Measurements from ENCODE around the gene ARMC9. TPM values are rescaled to one million over a fixed set of nuclear protein-coding genes. Genes with fewer than 3 reads are reported as not detected.

The ARMC9 gene
- total RNA-seq, 1 donor from 2014 or later, result 43.1 TPM

DNA sequence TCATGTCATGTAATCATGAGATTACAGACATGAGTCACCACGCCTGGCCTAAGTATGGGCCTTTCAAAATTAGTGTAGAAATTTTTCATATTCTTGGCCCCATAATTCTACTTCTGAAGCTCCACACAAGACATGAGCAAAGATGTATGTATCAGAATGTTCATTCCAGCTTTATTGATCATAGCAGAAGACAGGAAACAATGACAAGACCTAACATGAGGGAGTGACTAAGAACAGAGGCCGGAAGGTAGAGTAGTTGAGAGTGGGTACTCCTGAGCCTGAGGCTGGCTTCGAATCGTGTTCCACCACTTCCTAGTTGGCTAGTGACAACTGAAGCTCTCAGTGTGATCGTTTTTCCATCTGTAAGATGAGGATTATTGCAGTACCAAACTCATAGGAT lies 89.3 kb downstream of the ARMC9 start:
- Histone ChIP-seq H3K27ac (no peak overlapping the region), H3K9me3 (no peaks in the 10 kb centered on the region), H3K4me3 (no peak overlapping the region), H3K36me3 (peaks cover 16% of the 10 kb centered on the region), H3K27me3 (ENCODE audit: low read depth) (no peaks in the 10 kb centered on the region), H3K4me1 (no peaks in the 10 kb centered on the region)
- ATAC-seq (no peak), DNase-seq (no peak)
- intact Hi-C loops (cut with DNase I), result no loop called here
- TF ChIP-seq, protein P1, sequence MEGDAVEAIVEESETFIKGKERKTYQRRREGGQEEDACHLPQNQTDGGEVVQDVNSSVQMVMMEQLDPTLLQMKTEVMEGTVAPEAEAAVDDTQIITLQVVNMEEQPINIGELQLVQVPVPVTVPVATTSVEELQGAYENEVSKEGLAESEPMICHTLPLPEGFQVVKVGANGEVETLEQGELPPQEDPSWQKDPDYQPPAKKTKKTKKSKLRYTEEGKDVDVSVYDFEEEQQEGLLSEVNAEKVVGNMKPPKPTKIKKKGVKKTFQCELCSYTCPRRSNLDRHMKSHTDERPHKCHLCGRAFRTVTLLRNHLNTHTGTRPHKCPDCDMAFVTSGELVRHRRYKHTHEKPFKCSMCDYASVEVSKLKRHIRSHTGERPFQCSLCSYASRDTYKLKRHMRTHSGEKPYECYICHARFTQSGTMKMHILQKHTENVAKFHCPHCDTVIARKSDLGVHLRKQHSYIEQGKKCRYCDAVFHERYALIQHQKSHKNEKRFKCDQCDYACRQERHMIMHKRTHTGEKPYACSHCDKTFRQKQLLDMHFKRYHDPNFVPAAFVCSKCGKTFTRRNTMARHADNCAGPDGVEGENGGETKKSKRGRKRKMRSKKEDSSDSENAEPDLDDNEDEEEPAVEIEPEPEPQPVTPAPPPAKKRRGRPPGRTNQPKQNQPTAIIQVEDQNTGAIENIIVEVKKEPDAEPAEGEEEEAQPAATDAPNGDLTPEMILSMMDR (IDR thresholded peaks at IDR 0.05), result no peak

DNA sequence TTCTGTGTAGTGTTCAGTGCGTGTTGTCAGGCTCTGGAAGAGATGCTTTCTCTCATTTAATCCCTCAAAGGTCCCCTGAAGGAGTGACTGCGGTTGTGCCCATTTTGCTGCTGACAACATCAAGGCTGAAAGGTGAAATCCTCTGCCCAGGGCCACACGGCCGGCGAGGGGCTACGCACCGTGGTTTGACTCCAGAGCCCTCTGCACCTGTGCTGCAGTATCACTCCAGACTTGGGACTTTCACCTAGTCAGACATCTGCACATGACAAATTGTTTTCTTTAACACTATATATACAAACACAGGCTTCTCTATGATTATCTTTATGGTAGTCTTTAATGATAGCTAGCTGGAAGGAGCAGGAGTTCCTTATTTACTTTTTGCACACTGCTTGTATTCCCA lies 90.2 kb downstream of the ARMC9 start:
- Histone ChIP-seq H3K9me3 (no peaks in the 10 kb centered on the region), H3K4me3 (no peak overlapping the region), H3K4me1 (peaks cover 3% of the 10 kb centered on the region), H3K36me3 (peaks cover 7% of the 10 kb centered on the region), H3K27ac (no peak overlapping the region), H3K27me3 (ENCODE audit: low read depth) (no peaks in the 10 kb centered on the region)
- intact Hi-C loops (cut with DNase I), result no loop called here
- no peak for DNase-seq
- no peak for ATAC-seq
- TF ChIP-seq, protein P1 (IDR thresholded peaks at IDR 0.05), result no peak

- Histone ChIP-seq H3K27ac (no peak overlapping the region), H3K9me3 (no peaks in the 10 kb centered on the region), H3K4me1 (peaks cover 14% of the 10 kb centered on the region), H3K36me3 (peaks cover 6% of the 10 kb centered on the region), H3K4me3 (no peak overlapping the region), H3K27me3 (ENCODE audit: low read depth) (no peaks in the 10 kb centered on the region)
- intact Hi-C loops (cut with DNase I), result no loop called here
- ATAC-seq (peak in 1 of 2 donors; percentile 40), DNase-seq (no peak)
- TF ChIP-seq, protein P1 (IDR thresholded peaks at IDR 0.05), result no peak
Measured at GRCh38 chr2:231290321-231291015, 92.0 kb downstream of the ARMC9 start.

DNA sequence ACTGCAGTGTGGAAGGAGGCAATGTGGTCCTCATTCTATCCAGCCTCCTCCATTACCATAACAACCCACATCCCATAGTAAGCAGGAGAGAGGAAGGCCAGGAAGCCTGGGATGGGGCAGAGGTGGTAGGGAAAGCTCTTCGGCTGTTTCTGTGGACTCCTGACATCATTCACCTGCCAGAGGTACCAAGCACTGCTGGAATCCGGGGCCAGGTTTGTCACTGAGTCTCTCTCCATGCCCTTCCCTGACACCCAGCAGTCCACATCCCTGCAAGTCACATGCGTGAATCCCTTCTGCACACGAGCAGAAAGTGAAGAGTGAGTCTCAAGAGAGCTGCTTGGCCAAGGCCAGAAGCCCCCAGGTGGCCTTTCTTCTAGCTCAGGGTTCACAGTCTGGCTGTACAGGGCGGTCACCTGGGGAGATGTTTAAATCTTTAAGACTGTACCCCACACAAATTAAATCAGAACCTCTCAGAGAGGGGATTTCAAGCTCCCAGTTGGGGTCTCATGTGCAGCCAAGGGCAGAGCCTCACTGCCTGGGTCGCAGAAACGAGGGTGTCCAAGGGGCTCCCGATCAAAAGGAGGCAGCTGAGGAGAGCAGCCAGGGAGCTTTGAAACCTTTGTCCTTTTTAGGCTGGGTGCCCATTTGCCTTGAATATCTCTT lies 94.2 kb downstream of the ARMC9 start:
- TF ChIP-seq, protein P1 (IDR thresholded peaks at IDR 0.05), result no peak
- peaks cover 6% of the 10 kb centered on the region for H3K36me3 ChIP-seq
- no peaks in the 10 kb centered on the region for H3K9me3 ChIP-seq
- no peaks in the 10 kb centered on the region for H3K27me3 ChIP-seq (ENCODE audit: low read depth)
- H3K4me1 ChIP-seq, result peaks cover 26% of the 10 kb centered on the region
- no peak overlapping the region for H3K4me3 ChIP-seq
- intact Hi-C loops (cut with DNase I), result no loop called here
- DNase-seq (no peak), ATAC-seq (peak in 1 of 2 donors; percentile 3)
- H3K27ac ChIP-seq, result no peak overlapping the region

GRCh38 chr2:231293163-231293562 lies 94.7 kb downstream of the ARMC9 start:
- Histone ChIP-seq H3K4me3 (no peak overlapping the region), H3K27ac (no peak overlapping the region), H3K4me1 (peaks cover 28% of the 10 kb centered on the region), H3K9me3 (no peaks in the 10 kb centered on the region), H3K36me3 (peaks cover 6% of the 10 kb centered on the region), H3K27me3 (ENCODE audit: low read depth) (no peaks in the 10 kb centered on the region)
- intact Hi-C loops (cut with DNase I), result no loop called here
- DNase-seq (no peak), ATAC-seq (no peak)
- TF ChIP-seq, protein P1 (IDR thresholded peaks at IDR 0.05), result no peak
